Activated T-helper 1 cell treated with Interleukin-2 at 50 U/mL for 16 hours (primary cell): ENCODE results near the gene UBN1.
"Not testable (repeated sequence)": the region's sequence is repeated elsewhere in the genome, so short reads cannot be mapped to it uniquely, and the experiment has no call there.

Experiments
- DNase-seq: peaks from one replicate; pipeline ENCODE4 v3.0.0-alpha.2; 2020; ENCODE audit warnings: low read depth

The UBN1 gene

DNA sequence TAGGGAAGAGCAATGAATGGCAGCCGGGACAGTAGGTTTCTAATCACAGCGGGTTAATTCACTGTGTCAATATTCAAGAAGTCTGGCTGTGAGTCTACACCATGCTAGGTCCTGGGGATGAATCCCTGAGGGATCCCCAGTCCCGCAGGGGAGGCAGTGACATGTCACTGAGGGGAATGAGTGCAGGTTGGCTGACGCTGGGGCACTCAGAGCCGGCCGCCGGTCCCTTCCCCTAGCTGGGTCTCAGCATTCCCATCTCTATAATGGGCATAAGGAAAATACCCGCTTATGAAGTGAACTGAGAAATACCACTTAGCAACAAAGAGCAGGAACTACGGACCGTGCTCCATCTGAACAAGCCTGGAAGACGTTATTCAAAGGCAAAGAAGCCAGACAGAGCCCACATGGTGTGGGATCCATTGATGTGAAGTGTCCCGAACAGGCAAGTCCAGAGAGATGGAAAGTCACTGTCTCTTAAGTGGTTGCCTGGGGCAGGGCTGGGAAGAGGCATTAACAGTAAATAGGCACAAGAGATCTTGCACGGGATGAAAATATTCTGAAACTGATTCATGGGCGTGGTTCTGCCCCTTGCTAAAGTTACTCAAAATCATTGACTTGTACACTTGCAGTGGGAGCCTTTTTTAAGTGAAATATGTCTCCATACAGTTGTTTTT is 57.8 kb downstream of the UBN1 start:
- no peak for DNase-seq

DNA sequence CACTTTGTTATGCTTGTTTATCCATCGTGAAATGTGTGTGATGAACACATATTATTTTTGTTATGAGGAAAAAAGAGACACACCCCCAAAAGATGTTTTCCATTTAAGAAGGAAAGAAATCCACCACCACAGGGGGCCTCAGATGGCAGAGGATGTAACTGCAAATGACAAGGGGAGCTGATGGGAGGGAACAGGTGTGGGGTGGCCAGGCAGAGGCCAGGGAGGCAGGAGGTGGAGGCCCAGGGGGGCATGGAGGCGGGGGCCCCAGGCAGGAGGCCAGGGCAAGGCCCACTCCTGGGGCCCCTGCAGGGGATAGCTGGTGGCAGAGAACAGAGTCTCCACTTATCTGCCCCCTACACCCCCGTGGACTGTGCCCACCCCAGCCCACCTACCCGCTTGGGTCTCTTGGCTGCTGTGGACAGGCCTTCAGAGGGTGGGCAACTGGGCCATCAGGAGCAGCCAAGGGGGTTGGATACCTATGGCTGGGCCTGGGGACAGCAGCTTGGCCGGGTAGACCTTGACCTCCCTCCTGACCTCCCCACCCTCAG is 61.6 kb downstream of the UBN1 start:
- DNase-seq: no peak

DNA sequence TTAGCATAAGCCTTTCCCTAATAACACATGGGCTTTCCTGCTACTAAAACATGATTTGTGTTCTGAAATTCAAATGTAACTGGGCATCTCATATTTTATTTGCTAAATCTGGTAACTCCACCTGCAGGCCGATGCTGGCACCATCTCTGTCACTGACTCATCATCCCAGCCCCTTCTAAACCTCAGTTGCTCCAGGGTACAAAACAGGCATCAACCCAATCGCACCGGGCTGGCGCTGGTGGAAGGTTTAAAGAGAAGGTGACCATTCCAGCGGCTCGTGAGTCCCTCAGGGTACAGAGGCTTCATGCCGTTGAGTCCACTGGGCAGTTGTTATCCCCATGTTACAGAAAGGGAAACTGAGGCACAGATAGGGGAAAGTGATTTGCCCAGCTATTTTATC is 62.5 kb downstream of the UBN1 start:
- DNase-seq: no peak

DNA sequence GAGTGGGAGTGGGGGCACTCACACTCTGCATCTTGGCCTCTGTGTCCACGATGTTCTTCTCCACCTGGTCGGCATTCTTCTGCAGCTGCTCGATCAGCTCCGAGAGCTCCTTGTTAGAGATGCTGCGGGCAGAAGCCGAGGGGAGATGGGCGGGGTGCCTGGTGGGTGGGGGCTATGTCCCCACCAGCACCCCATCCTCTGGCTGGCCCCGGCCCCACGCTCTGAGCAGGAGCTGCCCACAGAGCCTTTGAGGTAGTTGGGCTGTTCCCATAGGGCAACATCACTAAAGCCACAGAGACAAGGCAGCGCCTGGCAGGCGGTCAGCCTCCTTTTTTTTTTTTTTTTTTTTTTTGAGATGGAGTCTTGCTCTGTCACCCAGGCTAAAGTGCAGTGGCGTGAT is 63.5 kb downstream of the UBN1 start:
- DNase-seq: no peak

DNA sequence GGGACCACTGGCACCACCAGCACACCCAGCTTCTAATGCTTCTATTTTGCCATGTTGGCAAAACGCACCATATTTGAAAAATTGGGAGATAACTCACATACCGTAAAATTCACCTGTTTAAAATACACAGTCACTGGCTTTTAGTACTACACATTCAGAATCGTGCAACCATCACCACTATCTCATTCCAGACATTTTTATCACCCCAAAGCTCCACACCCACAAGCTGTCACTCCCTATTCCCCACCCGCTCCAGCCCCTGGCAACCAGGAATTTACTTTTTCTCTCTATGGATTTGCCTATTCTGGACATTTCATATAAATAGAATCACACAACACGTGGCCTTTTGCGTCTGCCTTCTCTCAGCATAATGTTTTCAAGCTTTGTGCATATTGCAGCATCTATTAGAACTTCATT is 64.7 kb downstream of the UBN1 start:
- no peak for DNase-seq

DNA sequence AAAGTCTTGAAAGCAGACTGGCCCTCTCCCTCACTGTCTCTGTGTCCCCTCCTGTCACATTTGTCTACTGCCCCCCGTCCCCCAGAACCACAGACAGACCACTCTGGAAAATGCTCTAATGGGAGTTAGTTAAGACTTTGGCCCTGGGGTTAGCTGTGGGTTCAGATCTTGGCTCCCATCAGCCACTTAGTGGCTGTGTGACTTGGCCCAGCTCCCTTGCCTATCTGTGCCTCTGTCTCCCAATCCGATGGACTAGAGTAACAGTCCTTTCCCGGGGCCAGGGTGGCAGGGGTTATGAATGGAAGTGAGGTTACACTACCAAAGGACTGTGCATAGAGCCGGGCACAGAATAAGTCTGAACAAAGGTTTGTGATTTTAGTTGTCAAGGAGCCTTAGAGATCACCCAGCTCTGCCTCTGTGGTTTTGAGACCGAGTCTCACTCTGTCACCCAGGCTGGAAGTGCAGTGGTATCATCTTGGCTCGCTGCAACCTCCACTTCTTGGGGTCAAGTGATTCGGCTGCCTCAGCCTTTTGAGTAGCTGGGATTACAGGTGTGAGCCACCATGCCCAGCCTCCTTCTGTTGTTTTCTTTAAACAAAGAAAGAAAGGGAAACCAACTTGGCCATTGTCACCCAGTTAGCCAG is 66.0 kb downstream of the UBN1 start:
- no peak for DNase-seq

DNA sequence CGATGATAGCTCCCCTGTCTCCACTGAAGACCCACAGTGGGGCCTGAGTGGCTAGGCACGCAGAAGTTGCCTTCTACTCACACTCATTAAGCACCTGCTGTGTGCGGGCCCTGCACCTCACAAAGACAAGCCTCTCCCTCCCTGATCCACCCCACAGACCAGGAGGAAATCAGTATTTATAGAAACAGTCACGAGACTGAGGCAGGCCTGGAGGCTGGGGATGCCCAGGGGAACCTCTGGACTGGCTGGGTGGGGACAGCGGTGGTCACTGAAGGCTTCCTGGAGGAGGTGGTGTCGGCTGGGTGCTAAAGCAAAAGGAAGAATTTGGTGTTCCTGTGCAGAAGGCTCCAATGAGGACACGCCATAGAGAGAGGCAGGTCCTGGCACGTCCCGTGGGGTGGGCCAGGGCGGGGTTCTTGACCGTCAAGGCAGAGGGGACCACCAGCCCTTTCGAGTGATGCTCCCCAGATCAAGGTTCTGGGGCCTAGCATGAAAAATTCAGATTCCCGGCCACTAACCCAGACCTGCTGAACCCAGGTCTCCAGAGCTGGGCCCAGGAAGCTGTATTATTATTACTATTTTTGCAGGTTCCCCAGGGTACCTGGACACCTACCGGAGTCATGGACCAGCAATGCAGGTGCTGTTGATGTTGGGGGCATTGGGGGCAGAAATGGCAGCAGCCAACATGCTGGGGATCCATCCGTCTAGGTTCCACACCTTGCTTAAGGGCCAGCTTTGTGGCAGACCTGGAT is 66.7 kb downstream of the UBN1 start:
- no peak for DNase-seq

DNA sequence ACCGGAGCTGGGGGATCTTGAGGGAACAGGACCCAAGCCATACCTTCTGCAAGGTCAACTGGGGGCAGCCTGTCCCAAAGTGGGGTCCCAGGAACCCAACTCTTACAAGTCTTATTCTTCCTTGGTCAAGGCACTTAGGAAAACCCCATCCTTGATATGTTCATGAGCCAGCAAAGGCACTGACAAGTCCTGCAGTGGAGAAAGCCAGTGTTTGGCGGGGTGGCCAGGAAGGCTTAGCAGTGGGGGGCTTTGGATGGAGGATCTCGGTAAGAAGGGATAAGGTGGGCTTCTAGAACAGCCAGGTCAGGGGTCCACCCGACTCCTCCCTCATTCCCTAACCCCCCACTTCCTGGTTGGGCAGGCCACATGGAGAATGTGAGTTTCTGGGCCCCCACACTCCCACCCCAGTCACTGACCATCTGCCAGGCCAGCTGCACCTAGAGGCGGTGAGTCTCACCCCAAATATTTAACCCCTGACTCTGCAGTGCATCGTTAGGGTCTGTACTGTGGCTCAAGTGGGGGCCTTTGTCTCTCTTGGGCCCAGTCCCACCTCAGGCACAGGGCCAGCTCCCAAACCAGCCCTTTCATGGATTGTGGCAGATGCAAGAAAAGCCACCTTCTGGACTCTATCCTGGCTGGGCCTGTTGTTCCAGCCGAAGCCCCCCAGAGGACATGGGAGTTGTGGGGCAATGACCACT is 67.4 kb downstream of the UBN1 start:
- DNase-seq: no peak

DNA sequence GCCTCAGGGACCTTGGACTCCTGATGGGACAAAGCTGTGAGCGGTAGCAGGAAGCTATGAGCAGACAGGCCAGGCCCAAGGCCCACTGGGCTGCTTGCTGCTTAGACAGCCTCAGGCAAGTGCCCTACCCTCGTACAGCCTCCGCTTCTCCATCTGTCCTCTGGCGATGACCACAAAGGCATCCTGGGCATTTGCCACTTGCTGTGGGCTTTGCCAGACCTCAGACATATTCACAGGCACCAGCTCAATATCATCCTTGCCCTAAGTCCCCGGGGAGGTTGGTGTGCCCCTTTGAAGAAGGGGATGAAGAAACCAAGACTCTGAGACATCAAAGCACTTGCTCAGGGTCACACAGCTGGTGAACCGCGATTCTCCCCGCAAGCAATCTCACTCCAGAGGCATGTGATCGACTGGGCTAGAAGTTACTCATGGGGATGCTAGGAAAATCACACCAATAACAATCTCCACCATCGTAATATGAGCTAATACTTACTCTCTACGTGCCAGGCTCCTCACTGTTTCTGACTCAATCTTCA is 68.0 kb downstream of the UBN1 start:
- DNase-seq: no peak

DNA sequence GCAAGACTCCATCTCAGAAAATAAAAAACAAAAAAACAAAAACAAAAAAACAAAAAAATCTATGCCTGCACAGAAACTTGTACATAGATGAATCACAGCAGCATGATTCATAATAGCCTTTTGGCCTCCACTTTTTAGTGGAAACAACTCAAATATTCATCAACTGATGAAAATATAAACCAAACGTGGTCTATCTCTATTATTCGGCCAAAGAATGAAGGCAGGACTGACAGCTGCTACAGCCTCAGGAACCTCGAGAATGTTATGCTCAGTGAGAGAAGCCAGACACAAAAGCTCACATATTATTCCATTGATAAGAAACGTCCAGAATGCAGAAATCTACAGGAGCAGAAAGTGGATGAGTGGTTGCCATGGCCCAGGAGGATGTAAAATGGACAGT is 69.8 kb downstream of the UBN1 start:
- no peak for DNase-seq

DNA sequence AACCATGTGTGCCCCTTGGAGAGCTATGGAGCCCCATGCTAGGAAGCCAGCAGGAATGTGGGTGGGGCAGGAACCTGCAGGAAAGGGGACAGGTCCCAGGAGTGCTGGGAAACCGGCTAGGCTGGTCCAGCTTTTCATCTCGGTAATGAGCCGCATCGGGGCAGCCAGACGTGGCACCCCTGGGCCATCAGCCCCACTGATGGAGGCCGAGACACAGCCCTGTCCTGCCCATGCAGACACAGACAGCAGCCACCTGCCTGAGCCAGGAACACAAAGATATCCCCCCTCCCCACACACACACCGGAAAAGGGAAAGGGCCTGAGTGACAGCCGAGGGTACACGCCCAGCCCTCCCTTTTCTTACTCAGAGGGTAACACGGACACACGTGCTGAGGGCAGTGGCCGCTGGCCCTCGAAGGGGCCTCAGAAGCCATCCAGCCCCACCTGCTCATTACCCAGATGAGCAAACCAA is 71.5 kb downstream of the UBN1 start:
- DNase-seq: no peak

DNA sequence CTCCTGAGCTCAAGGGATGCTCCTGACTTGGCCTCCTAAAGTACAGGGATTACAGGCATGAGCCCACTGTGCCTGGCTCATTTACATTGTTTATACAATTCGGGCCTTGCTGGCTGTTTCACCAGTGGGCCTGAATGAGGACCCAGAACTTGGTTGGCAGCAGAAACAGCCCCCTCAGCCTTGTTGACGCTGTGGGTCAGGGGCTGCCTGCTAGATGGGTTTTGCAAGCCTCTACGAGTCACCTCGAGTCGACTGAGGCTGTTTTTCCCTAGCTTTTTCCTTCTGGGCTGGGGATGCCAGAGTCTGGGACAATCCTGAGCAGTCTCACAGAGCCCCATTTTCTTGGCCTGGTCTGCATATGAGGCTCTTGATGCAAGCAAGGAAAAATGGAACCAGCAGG is 73.5 kb downstream of the UBN1 start:
- no peak for DNase-seq

DNA sequence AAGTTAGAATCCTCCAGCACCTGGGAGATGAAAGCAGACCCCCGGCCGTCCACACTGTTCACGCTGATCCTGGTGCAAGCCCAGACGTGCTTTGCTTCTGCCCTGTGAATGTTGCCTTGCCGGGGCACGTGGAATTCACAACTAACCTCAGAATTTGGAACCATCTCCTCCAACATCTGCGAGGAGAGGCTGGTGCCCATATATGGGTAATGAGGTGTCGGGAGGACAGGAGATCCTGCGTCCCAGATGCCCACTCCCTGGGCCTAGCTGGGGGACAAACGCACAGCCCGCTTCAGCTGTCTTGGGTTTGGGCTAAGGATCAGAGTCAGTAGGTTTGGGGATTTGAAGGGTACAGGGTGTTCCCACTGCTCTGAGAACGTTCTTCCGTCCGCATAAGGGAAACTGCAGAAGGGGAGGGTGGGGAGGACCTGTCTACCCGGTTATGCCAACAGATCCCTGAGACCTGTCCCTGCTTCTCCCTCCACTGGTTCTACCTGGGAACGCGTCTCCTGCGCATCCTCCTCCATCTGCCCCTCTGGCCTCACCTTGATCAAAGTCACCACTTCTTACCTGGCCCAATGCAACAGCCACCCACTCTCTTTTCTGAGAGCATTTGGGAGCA is 75.6 kb downstream of the UBN1 start:
- DNase-seq: no peak

DNA sequence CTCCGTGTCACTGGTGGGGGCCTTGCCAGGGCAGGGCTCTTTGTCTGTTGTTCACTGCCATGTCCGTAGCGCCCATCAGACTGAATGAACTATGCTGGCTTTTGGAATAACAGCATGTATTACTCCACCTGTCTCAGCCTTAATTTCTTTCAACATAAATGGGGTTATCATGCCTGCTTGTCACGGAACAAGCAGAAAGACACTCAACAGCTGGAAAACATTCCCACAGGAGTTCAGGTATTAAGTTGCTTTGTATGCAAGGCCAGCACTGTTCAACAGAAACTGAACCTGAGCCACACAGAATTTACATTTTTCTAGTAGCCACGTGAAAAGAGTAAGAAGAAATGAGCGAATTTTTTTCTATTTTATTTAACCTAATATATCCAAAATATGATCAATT is 76.6 kb downstream of the UBN1 start:
- DNase-seq: no peak

DNA sequence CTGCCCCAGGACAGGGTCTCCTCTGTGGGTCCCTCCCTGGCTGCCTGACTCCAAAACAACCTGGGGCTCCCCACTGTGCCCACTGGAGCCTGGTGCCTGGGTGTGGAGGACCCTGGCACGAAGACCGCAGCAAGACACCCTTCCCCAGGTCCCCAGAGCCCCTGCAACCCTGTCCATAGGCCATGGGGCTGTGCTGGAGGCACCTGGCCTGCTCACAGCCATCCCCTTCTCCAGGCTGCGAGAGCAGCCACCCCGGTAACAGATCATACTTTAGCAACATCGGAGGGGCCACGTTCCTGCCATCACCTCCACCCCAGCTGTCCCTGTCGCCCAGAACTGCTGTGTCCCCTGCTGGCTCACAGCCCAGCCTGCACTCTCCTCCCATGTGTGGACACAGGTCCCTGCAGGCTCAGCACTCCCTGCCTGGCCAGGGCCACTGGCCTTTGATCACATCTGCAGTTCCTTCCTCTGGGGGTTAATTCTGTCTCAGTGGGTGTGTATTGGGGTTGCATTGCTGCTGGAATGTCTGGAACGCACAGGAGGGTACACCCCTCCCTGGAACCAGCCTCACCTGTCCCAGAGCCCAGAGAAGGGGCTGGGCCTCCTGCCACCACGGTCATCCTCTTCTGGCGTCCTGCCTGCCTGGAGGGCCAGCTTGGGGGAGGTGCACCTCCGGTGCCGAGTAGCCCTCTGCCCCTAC is 77.5 kb downstream of the UBN1 start:
- no peak for DNase-seq

DNA sequence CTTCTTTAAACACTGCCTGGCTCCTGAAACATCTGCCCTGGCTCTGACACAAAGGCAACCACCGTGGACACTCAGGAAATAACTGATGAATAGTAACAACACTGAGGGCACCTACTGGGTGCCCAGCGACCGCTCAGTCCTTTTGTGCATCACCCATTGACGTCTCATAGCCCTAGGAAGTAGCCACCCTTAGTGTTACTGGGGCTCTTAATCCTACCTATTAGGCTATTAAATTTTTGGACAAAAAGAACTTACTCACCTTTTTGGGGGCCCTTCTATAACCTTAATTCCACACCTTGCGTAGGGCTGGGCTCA is 78.0 kb downstream of the UBN1 start:
- no peak for DNase-seq

DNA sequence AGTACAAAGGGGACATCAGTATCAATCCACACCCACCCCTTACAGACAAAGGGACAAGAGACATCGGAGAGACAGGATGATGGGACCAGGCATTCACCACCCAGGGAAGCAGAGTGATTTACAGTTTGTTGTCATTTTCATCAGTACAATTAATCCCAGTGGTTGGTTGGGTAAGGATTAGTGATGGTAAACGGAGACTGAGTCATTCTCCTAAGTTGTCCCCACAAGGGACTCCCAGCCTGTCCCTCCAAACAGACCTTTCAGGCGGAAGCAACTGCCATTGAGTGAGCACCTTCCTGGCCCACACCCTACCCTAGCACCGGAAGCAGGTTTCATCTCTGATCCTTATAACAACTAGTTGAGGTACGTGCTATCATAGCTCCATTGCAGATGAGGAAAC is 78.5 kb downstream of the UBN1 start:
- DNase-seq: no peak

DNA sequence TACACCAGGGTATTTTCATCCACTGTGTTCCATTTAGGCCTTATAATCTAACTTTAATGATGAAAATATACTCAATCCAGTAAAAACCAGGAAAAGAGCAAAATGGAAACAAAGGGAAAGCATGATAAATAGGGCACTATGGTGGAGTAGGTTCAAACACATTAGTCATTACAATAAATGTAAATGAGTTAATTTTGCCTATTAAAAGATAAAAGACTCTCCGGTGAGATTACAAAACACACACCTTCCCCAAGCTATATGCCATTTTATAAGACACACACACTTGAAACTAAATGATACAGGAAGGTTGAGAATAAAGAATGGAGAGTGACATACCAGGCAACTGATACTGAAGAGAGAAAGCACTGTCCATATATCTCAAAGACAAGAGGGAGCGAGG is 79.6 kb downstream of the UBN1 start:
- DNase-seq: no peak

DNA sequence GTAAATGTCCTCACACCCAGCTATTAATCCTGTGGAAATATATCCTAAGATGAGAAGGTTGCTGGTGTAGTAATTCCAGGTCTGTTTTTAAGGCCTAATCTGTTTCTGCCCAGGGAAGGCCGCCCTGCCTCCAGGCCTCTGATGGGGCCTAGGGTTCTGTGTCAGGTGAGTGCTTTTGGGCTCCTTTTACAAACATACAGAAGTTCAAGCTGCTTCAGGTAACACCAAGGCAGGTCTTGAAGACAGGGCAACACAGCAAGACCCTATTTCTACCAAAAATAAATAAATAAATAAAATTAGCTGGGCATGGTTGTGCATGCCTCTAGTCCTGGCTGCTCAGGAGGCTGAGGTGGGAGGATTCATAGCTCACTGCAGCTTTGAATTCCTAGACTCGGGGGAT is 80.4 kb downstream of the UBN1 start:
- DNase-seq: no peak

DNA sequence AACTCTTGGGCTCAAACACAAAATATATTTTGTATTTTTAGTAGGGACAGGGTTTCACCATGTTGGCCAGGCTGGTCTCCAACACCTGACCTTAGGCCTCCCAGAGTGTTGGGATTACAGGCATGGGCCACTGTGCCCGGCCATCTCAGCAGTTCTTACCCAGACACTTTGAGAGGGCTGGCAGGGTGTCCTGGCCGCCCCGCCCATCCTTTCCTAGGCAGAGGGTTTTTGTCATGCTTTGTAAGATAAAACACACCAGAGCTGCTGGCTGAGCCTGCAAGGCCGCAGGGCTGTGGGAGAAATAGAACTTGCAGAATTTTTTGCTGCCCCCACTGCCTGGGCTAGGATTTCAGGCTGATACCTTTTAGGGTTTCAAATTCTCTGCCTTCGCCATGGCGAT is 80.9 kb downstream of the UBN1 start:
- DNase-seq: no peak

DNA sequence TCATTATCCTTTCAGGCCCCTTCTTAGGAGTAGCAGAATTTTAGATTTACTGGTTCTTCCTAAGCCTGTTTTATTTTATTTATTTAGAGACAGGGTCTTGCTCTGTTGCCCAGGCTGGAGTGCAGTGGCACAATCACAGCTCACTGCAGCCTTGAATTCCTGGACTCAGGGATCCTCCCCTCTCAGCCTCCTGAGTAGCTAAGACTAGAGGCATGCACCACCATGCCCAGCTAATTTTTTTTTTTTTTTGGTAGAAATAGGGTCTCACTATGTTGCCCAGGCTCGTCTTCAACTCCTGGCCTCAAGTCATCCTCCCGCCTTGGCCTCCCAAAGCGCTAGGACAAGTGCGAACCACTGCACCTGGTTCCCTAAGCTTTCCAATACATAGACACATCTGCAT is 82.3 kb downstream of the UBN1 start:
- not testable (repeated sequence) for DNase-seq
